NCI-H2227 (cell line): Measurements from ENCODE around the gene PTPRR.

Experiments used
- DNase-seq: peaks from one replicate; lab custom pipeline; 2025; ENCODE audit not compliant: unreplicated experiment; lab: John Stamatoyannopoulos, UW

PTPRR gene

DNA sequence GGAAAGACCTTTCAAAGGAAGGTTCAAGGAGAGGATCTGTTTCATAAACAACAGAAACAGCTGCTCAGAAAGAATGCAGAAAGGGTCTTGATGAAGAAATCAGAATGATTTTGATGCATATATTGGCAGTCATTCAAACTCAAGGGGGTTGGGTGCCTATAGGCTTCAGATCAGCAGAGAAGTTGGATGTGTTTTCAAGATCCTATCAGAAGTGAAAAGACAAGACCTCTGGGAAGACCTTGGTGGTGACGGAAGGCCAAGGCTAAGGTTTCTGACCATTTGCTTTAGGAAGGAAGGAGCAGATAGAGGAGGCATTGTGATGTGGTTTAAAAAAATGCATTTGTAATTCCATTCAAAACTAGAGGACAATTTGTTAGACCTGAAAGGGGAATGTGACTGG, 268.1 kb downstream of the PTPRR start:
- no peak for DNase-seq

DNA sequence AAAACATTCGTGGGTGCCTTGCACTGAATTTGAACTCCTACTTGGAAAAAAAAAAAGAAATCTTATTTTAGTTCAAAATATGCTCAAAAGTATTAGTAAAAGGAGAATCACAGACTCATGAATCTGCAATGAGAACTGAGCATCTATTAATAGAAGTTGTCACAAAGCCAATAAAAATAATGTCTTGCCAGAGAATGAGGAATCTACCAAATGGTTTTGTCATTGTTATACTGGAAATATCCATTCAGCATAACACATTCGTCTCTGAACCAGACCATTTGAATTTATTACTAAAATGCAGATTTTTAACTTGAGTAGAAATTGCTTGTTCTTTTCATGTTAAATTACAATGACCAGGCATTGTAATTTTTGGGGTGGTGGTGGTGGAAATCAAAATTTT, 271.7 kb downstream of the PTPRR start:
- DNase-seq, result no peak

DNA sequence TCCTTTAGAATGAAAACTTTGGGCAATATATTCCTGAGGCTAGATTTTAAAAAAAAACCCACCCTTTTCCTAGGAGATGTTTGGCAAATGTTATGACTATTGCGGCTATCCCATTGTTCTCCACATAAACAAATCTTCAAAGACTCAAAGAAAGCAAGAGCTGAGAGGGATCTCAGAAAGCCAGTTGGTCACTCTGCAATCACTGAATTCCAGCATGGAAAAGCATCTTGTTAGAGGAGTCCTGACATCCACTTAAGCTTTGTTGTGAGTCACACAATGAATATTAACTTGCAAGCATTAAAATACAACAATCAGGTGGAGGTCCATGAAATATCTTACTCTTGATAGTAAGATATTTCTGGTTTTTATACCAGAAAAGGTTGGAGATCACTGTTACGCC, 272.3 kb downstream of the PTPRR start:
- no peak for DNase-seq

DNA sequence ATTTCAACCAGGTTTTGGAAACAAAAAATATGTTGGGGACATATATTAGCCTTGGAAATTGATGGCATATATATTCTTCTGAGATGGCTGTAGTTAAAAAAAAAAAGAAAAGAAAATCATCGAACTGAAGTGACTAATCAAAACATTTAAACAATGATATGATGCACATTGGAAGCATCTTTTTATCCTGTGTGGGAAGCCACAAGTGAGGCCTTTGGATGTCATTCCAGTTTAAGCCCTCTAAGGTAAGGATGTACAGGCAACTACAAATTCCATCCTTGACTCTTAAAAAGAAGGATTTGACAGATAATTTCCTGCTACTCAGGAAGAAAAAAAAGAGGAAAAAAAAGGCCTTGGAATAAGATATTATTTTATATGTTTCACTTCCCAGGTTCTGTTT, 273.7 kb downstream of the PTPRR start:
- no peak for DNase-seq

DNA sequence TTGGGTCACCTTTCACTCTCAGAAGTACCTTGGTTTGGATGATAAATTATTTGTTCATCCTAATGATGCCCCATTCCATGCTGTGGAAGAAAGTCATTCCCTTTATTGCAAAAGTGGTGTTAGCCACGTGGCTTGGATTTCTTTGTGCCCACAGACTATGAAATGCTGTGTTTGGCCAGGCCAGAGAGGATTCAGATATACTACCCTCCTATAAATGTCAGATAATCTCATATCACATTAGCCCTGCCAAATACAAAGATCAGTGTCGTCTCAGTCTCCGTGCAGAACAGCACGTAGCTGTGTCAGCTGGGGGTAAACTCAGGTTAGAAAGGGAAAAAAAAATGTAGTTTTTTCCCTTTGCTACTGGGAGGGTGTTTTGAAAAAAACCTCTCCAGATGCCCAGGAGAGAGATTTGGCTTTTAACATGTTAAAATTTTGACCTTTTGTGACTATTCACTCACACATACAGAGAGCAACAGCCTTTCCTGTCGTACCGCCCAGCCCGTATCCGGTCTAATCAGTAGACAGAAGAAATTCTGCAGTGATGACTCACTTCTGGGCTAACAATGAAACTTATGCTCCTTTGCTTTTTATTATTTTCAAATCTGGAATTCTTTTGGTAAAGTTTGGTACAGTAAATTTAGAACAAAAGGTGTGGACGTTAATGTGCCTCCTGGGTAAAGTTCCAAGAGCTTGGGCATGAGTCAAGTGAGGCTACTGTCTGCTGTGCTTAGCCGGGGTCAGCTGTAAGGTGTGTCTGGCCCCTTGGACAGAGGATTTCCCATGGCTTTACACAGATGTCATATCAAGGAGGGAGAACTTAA, 274.8 kb downstream of the PTPRR start:
- no peak for DNase-seq

DNA sequence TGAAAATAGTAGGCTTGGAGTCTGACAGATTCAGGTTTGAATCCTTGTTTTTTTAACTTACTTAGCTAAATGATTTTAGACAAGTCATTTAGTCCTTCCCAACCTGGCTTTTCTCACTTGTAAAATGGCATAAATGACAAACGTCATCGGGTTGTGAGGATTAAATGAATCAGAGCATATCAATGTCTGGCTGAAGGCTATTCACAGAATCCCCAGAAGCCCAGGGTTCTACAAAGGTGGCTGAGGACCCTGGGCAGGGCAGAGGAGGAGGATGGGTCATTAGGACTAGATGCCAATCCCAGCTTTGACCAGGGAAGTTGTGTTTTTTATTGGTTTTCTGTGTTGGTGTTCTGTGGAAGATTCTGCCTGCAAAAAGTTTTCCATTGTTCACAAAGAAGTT, 275.7 kb downstream of the PTPRR start:
- no peak for DNase-seq

DNA sequence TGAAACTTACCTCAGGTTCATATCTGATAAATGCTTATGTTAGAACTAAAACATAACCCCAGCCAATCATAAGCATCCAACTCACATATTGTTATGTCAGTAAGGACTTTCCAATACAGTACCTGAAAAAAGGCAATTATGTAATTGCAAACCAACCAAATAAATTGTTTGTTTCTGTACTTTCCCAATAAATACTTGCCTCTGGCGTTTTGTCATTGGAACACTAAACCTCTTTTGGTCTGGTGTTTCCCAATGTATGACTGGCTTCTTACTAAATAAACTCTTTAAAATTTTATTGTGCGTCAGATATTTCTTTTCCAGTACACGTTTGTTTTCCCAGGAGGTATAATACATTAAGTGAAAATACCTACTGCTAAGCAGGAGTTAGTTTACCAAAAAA, 276.6 kb downstream of the PTPRR start:
- no peak for DNase-seq

DNA sequence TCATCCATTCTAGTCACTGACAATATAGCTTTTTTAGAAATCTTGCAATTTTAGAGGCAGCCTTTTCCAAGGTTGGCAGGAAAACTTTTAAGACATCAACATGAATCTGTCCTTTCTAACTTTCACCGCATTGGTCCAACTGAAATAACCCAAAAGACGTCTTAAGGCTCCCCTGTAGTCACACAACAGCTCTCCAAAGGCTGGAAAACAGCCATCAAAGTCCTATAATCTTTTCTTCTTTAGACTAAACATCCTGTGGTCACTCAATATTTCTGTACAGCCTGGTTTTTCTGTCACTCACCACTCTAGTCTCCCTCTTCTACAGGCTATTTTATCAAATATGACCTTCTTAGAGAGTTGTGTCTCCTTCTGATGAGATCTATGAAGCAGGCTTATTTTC, 278.8 kb downstream of the PTPRR start:
- no peak for DNase-seq

DNA sequence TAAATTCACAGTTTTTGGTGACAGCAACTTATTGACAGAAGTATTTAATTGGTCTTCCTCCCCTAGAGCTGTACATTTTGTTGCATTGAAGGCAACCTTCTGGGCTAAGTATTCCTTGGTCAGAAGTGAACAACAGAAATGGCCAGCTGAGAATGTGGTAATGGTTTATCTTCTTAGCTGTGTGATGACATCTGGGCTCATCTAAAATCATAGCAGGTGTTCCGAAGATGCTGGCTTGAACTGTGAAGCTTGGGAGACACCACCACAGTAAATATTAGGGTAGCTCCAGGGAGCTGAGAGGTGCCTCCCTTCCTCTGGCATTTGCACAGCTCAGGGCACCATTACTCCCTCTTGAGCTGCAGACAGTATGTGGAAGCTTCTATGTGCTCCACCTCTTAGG, 279.6 kb downstream of the PTPRR start:
- no peak for DNase-seq

DNA sequence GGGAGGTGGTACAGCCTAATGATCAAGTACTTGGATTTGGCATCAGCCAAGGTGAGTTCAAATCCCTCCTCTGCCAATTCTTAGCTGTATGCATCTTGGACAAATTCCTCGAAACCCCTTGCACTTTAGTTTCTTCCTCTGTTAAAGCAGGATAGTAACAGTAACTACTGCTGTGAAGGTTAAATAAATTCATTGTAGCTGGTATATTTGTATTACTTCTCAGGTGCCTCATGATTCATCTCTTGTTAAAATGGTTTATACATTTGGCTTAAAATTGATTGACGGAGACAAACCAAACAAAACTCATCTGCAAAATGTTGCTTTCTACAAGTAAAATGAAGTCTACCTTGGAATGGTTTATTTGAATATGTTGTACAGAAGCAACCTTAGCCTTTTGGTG, 281.0 kb downstream of the PTPRR start:
- no peak for DNase-seq

DNA sequence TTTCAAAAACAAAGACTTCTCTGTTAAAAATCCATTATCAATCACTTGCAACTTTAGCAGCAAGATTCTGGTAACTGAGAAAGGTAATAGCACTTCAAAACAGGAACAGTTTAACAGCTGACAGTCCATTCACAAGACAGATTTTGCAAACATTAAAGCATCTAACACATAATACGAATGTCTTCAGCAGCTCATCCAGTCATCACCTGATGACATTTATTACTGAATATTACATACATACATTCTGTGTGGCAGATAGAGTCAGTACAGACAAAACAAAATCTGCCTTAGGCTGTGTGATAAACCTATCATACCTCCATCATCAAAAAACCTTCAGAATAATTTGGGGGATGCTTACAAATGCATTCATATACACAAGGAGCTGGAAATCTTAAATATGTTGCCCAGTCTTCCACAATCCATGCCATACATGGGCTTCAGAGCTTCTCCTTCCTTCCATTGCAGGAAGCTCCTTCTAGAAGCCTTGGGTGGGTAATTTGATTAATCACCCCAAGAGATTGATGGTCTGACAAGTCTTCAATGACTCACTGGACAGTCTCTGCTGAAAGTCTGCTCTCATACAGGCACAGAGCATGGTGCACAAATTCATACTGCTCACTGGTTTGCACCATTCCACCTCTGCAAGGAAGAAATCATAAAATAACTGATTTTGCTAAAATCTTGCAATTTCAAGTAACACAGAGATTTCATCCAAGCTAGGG, 281.7 kb downstream of the PTPRR start:
- no peak for DNase-seq

DNA sequence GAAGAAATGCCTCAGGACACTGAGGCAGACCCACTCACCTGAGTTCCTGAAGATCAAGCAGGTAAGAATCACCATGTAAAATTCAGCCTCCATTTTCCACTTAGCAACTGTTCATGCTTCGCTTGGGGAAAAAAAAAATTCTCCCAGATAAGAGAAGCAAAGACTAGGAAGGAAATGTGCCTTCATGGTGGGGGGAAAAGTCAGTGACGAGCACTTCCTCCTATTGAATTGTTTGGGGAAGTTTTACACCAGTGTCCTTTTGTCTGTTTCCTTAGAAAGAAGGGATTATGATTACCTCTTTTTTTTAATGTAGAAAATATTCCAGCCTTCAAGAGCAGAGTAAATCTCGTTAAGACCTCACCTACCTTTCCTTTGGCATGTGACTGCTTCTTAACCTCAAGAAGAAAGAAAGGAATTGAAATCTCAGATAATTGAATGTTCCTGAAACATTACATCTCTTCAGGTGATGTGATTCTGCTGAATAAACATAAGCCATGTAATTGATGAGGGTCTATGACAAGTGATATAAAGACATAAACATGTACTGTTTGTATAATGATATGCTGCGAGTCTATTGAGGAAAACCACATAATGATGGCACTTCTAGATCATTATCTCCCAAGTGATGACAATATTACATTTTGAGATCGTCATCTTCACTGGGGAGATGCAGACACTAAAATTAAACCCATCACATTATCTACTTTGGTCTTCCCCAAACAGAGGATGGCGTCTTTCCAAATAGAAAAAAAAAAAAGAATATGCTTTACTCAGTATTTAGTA, 283.0 kb downstream of the PTPRR start, which contains the start of gene PTPRB:
Gene PTPRB, minus strand, starts transcription at position 127 of the 783 bp plus-strand sequence. Its CDS starts 34 bp downstream, at position 93.
- peak; percentile 25 for DNase-seq

DNA sequence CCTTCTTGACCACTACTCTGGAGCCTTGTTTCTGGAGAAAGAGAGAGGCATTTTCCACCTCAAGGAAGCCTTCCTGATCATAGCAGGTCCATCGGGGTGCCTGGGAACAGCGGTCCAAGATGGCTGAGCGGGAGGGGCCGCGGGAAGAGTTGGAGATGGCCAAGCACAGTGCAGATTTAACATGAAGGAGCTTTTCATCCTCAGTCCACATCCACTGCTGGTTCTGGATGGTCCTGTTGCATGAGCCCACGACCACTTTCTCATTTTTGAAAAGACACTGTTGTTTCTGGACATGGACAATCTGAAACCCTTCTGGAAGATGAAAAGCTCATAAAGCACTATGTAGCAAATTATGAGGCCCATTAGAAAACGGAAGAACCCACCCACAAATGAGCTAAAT, 284.8 kb downstream of the PTPRR start:
- DNase-seq, result no peak

DNA sequence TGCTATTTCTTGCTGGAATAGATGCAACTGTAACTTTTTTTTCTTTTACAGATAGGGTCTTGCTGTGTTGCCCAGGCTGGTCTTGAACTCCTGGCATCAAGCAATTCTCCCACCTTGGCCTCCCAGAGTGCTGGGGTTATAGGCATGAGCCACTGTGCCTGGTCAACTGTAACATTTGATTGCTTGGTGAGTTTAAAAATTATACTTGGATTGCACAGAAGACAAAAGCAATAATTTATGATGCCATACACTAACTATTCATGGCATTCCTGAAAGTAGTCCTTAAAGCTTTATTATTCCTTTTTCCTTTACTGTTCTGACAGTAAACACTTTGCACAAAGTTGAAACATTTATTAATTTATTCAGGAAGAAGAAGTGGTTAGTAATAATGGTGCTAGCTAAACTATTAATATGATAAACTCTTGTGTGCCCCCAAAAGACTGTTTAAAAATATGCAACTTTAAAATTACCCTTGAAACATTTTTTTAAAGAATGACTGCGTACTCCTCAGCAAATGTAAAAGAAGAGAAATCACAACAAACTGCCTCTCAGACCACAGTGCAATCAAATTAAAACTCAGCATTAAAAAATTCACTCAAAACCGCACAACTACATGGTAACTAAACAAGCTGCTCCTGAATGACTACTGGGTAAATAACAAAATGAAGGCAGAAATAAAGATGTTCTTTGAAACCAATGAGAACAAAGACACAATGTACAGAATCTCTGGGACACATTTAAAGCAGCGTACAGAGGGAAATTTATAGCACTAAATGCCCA, 291.6 kb downstream of the PTPRR start:
- no peak for DNase-seq

DNA sequence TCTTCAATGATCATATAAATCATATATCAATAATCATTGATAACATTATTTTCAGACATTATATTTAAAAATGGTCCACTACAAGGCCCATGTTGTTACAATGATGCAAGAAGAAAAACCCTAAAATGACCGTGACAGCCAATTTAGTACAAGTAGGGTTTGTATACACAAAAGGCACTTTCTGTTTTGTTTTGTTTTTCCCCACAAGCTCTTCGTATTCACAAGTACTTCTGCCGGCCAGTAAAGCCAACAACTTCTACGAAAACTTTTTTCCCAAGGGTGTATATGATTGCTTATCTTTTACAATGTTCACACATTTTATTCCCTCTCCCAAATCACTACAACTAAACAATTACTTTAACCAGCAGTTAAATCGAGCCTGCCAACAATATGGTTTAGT, 292.9 kb downstream of the PTPRR start:
- no peak for DNase-seq

DNA sequence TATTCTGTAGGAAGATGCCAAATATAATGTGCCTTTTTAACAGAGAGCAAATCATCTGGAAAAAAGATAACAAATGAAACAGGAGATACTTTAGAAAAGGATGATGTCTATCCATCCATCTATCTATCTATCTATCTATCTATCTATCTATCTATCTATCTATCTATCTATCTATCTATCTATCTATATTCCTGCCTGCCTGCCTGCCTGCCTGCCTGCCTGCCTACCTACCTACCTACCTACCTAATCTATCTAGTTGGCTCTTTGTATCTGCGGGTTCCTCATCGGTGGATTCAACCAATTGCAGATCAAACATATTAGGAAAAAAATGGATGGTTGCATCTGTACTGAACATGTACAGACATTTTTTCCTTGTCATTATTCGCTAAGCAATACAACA, 294.4 kb downstream of the PTPRR start:
- DNase-seq, result no peak

DNA sequence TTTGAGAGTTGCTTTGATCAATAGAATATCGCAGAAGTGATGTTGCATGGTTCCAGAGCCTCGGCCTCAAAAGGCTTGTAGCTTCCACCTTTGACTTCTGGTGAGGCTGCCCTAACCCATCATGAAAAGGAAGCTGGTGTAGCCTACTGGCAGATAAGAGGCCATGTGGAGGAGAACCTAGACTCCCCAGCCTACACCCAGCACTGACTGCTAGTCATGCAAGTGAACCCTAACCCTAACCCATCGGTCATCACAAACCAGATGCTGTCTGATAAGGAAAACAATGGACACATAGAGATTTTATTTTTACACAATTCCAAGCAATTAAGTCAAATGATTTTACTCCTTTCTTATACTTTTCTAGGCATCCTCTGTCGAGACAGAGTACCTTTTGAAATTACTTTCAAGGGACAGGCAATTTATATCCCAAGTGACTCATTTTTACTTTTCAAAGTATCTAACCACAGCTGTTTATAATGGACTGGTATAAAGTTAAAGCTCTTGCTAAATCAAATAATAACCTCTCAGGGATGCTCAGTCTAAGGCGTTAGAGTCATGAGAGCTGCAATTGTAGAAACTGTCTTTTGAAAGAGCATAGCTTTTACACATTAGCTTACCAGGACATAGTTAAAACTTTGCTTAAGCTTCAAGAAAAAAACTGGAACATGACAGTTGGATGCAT, 300.9 kb downstream of the PTPRR start:
- DNase-seq, result no peak

DNA sequence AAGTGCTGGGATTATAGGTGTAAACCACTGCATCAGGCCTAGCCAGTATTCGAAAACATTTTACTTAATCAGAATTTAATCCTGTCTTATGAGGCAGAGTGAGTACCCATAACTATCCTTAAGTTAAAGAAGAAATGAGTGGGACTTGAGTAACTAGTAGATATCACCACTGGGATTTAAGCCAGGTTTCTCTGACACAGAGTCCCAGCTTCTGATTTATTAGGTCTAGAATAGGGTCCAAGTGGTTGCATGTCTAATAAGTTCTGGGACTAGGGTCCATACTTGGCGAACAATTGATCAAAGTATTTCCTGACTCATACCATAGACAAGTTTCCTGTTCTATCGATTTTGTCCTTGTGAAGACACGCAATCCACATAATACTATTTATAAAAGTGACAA, 302.2 kb downstream of the PTPRR start:
- no peak for DNase-seq

DNA sequence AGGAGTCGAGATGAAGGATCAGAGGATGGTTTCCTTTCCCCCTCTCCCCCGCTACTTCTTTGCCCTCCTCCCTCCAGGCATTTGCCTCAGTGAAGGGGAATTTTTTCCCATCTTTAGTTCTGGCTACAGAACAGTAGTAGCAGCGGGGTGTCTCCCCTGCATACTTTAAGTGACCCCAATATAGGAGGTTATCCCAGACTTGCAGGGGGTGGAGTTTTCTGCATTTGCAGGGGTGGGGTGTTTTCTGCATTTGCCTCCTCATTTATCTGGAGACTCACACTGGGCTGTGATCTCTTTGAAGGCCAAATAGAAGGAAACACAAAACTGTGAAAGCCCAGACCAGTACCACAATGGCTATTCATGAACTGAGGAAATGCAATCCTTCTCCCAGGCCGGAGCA, 303.1 kb downstream of the PTPRR start:
- DNase-seq, result no peak

DNA sequence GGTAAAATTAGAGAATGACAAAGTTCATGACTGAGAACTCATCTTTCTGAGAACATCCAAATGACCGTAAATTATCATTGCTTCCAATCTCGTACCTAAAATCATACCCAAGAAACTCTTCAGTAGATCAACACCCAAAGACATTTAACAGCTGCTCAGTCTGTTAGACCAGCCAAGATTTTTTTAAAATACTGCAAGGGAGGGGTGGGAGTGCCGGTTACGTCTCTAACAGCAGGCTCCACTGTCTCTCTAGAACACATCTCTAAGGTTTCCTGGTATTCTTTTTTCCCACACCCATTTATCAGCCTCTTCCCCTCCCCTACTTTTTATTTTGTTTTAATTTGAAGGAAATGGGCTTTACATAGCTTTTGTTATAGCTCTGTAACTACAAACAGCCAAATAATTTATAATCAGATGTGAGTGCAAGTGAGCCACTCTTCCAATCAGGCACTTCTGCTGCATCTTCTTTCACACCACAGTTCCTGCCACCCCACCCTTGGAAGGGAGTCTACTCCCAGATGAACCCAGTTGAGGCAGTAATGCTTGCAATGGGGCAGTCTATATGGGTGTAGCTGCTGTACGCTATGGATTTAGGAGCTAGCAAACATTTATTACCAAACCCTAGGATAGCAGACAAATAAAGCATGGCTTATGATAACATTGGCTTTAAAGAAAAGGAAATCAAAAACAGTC, 305.2 kb downstream of the PTPRR start:
- no peak for DNase-seq
